ENCODE results near the gene RUFY3.

RUFY3 gene

DNA sequence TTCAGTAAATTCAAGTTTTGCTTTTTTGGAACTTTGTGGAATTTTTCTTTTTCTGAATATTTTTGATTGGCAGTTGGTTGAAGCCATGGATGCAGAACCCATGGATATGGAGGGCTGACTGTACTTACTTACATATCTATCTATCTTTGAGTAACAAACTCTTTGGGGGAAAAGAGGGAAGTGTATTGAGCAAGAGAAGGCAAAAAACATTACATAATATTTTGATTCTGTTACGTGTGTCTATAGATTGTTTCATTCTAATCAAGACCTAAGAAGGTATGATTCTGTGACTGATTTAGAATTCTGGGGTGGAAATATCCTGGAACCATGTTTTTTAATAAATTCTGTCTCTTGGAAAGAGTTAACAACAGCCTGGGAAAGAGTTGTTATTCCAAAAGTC, 86.4 kb downstream of the RUFY3 start:
- H3K27me3 Mint-ChIP-seq (ENCODE audit: low read depth) = no peaks in the 10 kb centered on the region
- no peak overlapping the region for H3K27ac Mint-ChIP-seq
- H3K9me3 Mint-ChIP-seq = no peaks in the 10 kb centered on the region
- DNase-seq (ENCODE audit: low spot score) = no peak
- no peaks in the 10 kb centered on the region for H3K4me1 Mint-ChIP-seq (ENCODE audit: low read depth)
- no peak overlapping the region for H3K4me3 Mint-ChIP-seq
- peaks cover 2% of the 10 kb centered on the region for H3K36me3 Mint-ChIP-seq (ENCODE audit: low read depth)

DNA sequence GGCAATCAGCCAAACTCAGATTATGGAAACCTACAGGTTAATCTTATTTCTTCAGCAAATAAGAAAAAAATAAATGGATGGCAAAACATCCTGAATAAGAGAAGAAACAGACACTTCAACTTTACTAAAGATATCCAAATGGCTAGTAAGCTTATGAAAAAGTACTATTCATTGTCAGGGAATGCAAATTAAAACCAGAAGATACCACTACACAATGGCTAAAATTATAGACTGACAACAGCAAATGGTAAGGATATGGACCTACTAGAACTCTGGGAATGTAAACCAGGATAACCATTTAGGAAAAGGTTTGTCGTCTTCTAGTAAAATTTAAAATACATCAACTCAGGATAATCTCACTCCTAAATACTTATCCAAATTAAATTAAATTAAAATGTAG, 93.6 kb downstream of the RUFY3 start:
- H3K27ac Mint-ChIP-seq = no peak overlapping the region
- H3K27me3 Mint-ChIP-seq (ENCODE audit: low read depth) = no peaks in the 10 kb centered on the region
- H3K4me1 Mint-ChIP-seq (ENCODE audit: low read depth) = peaks cover 13% of the 10 kb centered on the region
- DNase-seq (ENCODE audit: low spot score) = no peak
- H3K4me3 Mint-ChIP-seq = no peak overlapping the region
- H3K9me3 Mint-ChIP-seq = no peaks in the 10 kb centered on the region
- peaks cover 28% of the 10 kb centered on the region for H3K36me3 Mint-ChIP-seq (ENCODE audit: low read depth)

DNA sequence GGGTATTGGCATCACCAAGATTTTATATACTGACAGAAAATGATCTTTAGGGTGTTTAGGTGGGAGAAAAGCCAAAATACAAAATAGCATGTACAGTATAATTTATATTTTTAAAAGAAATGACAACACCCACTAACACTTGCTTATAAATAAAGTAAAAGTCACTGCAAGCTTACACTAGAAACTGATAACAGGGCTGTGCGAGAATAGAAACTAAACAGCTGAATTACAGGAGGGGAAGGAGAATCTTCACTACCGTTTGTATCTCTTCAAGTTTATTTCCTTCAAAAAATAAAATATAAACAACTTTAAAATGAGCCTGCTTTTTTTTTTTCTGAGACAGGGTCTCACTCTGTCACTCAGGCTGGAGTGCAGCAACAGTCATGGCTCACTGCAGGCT, 95.1 kb downstream of the RUFY3 start:
- peaks cover 13% of the 10 kb centered on the region for H3K4me1 Mint-ChIP-seq (ENCODE audit: low read depth)
- H3K27me3 Mint-ChIP-seq (ENCODE audit: low read depth) = no peaks in the 10 kb centered on the region
- peaks cover 35% of the 10 kb centered on the region for H3K36me3 Mint-ChIP-seq (ENCODE audit: low read depth)
- no peak for DNase-seq (ENCODE audit: low spot score)
- no peaks in the 10 kb centered on the region for H3K9me3 Mint-ChIP-seq
- no peak overlapping the region for H3K4me3 Mint-ChIP-seq
- H3K27ac Mint-ChIP-seq = no peak overlapping the region

DNA sequence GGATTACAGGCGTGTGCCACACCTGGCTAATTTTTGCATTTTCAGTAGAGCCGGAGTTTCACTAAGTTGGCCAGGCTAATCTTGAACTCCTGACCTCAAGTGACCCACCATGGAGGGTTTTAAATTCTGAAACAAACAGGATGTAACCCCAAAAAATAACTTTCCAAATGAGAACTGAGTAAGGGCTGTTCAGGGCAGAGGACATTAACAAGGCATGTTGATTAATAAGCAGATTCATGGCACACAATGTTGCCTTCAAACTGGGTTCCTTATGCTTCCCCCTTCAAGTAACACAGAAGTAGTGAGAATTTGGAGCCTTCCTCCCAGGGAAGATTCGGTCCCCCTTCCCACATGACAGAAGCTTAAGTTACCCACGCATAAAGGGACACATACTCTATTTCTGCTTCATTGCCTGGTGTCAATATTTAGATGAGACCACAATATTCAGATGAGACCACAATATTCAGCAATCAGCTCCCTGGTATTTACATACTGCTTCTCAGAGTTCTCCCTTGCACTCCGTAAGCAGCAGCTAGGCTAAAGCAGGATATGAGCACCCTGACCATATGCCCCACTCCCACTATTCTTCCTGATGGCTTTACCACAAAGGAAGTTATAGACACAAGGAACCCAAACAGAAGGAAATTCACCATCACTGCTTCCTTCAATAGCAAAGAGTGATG, 96.5 kb downstream of the RUFY3 start:
- no peaks in the 10 kb centered on the region for H3K9me3 Mint-ChIP-seq
- no peak overlapping the region for H3K4me3 Mint-ChIP-seq
- H3K36me3 Mint-ChIP-seq (ENCODE audit: low read depth) = peaks cover 42% of the 10 kb centered on the region
- peaks cover 13% of the 10 kb centered on the region for H3K4me1 Mint-ChIP-seq (ENCODE audit: low read depth)
- no peaks in the 10 kb centered on the region for H3K27me3 Mint-ChIP-seq (ENCODE audit: low read depth)
- H3K27ac Mint-ChIP-seq = no peak overlapping the region
- no peak for DNase-seq (ENCODE audit: low spot score)

DNA sequence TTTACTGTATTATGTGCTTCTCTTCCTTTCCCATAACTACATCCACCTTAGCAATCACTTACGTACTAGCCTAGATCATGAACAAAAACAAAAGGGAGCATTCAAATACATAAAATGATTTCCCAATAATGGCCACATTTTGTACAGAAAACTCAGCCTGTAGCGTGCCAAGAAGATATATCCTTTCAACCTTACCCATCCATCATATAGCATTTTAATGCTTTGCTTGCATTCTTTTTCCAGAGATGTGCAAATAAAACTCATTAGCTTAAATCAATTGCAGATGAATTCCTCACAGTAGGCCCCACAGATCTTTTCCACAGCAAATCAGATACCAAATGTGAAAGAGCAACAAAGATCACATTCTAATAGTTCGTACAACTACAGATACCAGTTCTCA, 97.2 kb downstream of the RUFY3 start:
- peaks cover 13% of the 10 kb centered on the region for H3K4me1 Mint-ChIP-seq (ENCODE audit: low read depth)
- peaks cover 43% of the 10 kb centered on the region for H3K36me3 Mint-ChIP-seq (ENCODE audit: low read depth)
- no peak overlapping the region for H3K4me3 Mint-ChIP-seq
- no peaks in the 10 kb centered on the region for H3K9me3 Mint-ChIP-seq
- H3K27me3 Mint-ChIP-seq (ENCODE audit: low read depth) = no peaks in the 10 kb centered on the region
- H3K27ac Mint-ChIP-seq = no peak overlapping the region
- DNase-seq (ENCODE audit: low spot score) = no peak

DNA sequence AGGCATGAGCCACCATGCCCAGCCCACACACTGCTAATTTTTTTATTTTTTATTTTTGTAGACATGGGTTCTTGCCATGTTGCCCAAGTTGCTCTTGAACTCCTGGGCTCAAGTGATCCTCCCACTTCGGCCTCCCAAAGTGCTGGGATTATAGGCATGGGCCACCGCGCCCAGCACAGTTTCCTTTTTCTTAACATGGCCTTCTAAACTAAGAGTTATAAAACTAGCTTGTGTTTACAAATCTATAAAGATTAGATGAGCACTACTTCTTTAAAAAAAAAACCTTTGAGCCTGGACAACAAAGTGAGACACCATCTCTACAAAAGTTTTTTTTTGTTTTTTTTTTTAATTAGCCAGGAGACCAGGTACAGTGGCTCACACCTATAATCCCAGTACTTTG, 107.3 kb downstream of the RUFY3 start:
- no peak for DNase-seq (ENCODE audit: low spot score)
- Mint-ChIP-seq H3K27ac (no peak overlapping the region), H3K4me3 (no peak overlapping the region), H3K36me3 (ENCODE audit: low read depth) (peaks cover 63% of the 10 kb centered on the region), H3K4me1 (ENCODE audit: low read depth) (peaks cover 4% of the 10 kb centered on the region), H3K27me3 (ENCODE audit: low read depth) (no peaks in the 10 kb centered on the region), H3K9me3 (no peaks in the 10 kb centered on the region)

DNA sequence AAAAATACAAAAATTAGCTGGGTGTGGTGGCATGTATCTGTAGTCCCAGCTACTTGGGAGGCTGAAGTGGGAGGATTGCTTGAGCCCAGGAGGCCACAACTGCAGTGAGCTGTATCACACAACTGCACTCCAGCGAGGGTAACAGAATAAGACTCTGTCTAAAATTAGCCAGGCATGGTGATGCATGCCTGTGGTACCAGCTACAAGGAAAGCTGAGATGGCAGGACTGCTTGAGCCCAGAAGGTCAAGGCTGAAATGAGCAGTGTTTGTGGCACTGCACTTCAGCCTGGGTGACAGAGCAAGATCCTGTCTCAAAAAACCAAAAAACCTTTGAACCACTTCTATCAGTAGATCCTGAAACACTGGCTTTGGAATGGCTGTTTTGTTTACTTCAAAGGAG, 107.7 kb downstream of the RUFY3 start:
- no peaks in the 10 kb centered on the region for H3K9me3 Mint-ChIP-seq
- peaks cover 7% of the 10 kb centered on the region for H3K4me1 Mint-ChIP-seq (ENCODE audit: low read depth)
- peaks cover 65% of the 10 kb centered on the region for H3K36me3 Mint-ChIP-seq (ENCODE audit: low read depth)
- DNase-seq (ENCODE audit: low spot score) = no peak
- no peak overlapping the region for H3K4me3 Mint-ChIP-seq
- H3K27me3 Mint-ChIP-seq (ENCODE audit: low read depth) = no peaks in the 10 kb centered on the region
- no peak overlapping the region for H3K27ac Mint-ChIP-seq

DNA sequence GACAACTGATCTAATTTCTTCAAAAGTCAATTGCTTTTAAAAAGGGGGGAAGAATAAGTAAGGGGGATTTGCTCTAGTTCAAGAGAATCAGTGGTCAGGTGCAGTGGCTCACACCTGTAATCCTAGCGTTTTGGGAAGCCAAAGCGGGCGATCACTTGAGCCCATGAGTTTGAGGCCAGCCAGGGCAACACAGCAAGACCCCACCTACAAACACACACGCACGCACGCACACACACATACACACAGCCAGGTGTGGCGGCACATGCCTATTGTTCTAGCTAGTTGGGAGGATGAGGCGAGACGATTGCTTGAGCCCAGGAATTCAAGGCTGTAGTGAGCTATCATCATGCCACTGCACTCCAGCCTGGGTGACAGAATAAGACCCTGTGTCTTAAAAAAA, 108.3 kb downstream of the RUFY3 start:
- peaks cover 7% of the 10 kb centered on the region for H3K4me1 Mint-ChIP-seq (ENCODE audit: low read depth)
- no peak for DNase-seq (ENCODE audit: low spot score)
- no peaks in the 10 kb centered on the region for H3K9me3 Mint-ChIP-seq
- H3K36me3 Mint-ChIP-seq (ENCODE audit: low read depth) = peaks cover 64% of the 10 kb centered on the region
- H3K4me3 Mint-ChIP-seq = no peak overlapping the region
- no peak overlapping the region for H3K27ac Mint-ChIP-seq
- H3K27me3 Mint-ChIP-seq (ENCODE audit: low read depth) = no peaks in the 10 kb centered on the region

DNA sequence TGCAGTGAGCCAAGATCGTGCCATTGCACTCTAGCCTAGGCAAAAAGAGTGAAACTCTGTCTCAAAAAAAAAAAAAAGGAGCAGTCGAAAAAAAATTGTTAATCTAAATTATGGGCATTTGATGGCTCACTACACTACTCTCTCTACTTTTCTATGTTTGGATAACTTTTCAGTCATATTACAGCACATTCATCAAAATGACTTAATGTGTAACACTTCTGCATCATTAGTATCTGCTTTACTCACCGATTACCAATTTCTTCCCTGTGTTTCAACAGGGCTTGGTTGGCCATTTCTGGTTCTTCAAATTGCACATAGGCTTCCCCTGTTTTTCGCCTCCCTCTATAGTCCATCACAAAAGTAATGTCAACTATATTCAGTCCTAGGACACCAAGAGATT, 109.5 kb downstream of the RUFY3 start:
- Mint-ChIP-seq H3K4me1 (ENCODE audit: low read depth) (peaks cover 10% of the 10 kb centered on the region), H3K9me3 (no peaks in the 10 kb centered on the region), H3K4me3 (no peak overlapping the region), H3K27ac (no peak overlapping the region), H3K36me3 (ENCODE audit: low read depth) (peaks cover 58% of the 10 kb centered on the region), H3K27me3 (ENCODE audit: low read depth) (no peaks in the 10 kb centered on the region)
- DNase-seq (ENCODE audit: low spot score) = no peak

DNA sequence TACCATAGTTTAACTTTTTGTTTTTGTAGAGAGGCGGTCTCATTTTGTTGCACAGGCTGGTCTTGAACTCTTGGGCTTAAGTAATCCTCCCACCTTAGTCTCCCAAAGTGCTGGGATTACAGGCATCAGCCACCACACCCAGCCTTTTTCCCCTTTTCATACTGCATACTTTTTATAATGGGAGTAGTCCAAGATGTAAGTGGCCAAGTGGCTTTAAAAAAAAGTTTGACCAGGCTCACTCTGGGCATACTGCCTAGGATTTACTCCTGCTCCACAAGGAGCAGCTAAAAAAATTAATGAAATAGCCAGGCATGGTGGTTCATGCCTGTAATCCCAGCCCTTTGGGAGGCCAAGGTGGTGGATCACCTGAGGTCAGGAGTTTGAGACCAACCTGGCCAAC, 111.9 kb downstream of the RUFY3 start:
- H3K36me3 Mint-ChIP-seq (ENCODE audit: low read depth) = peaks cover 50% of the 10 kb centered on the region
- H3K27me3 Mint-ChIP-seq (ENCODE audit: low read depth) = no peaks in the 10 kb centered on the region
- H3K4me3 Mint-ChIP-seq = no peak overlapping the region
- H3K9me3 Mint-ChIP-seq = no peaks in the 10 kb centered on the region
- H3K4me1 Mint-ChIP-seq (ENCODE audit: low read depth) = peaks cover 21% of the 10 kb centered on the region
- no peak overlapping the region for H3K27ac Mint-ChIP-seq
- no peak for DNase-seq (ENCODE audit: low spot score)

DNA sequence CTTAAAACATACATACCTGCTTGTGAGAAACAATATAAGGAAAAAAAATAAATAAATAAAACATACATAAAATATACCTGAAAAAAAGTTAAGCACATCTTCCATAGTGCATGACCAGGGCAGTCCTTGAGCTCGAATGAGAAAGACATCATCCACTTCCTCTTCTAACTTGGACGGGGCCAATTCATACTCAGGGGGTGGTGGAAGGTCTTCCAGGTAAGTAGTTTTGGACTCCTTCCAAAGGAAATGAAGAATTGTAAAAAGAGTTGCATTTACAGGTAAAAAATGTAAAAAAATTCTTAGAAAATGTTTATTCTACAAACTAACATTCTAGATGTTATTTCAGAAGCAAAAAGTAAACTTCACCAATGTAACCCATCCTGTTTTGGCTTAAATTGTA, 114.3 kb downstream of the RUFY3 start:
- no peak overlapping the region for H3K4me3 Mint-ChIP-seq
- peak overlapping the region; percentile 49 for H3K27ac Mint-ChIP-seq
- no peaks in the 10 kb centered on the region for H3K27me3 Mint-ChIP-seq (ENCODE audit: low read depth)
- H3K9me3 Mint-ChIP-seq = no peaks in the 10 kb centered on the region
- peaks cover 27% of the 10 kb centered on the region for H3K4me1 Mint-ChIP-seq (ENCODE audit: low read depth)
- DNase-seq (ENCODE audit: low spot score) = no peak
- H3K36me3 Mint-ChIP-seq (ENCODE audit: low read depth) = peaks cover 37% of the 10 kb centered on the region

DNA sequence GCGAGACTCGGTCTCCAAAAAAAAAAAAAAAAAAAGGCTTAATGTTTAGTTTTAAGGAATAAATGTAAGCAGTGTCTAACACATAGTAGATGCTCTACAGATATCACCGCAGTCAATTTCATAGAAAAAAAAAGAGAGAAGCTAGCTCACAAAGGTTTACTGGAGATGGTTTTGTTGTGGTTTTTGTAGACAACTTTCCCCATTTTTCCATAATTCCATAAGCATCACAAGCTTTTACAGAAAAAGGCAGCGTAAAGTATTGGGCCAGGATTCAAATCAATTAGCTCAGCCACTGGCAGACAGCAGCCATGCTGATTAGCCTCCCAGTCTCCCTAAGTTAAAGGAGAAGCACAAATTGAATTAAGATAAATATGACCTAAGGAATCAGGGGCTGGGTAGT, 116.4 kb downstream of the RUFY3 start:
- H3K27me3 Mint-ChIP-seq (ENCODE audit: low read depth) = no peaks in the 10 kb centered on the region
- peak overlapping the region; percentile 98 for H3K27ac Mint-ChIP-seq
- H3K36me3 Mint-ChIP-seq (ENCODE audit: low read depth) = peaks cover 20% of the 10 kb centered on the region
- peak overlapping the region; percentile 98 for H3K4me3 Mint-ChIP-seq
- no peak for DNase-seq (ENCODE audit: low spot score)
- H3K9me3 Mint-ChIP-seq = no peaks in the 10 kb centered on the region
- peaks cover 27% of the 10 kb centered on the region for H3K4me1 Mint-ChIP-seq (ENCODE audit: low read depth)

DNA sequence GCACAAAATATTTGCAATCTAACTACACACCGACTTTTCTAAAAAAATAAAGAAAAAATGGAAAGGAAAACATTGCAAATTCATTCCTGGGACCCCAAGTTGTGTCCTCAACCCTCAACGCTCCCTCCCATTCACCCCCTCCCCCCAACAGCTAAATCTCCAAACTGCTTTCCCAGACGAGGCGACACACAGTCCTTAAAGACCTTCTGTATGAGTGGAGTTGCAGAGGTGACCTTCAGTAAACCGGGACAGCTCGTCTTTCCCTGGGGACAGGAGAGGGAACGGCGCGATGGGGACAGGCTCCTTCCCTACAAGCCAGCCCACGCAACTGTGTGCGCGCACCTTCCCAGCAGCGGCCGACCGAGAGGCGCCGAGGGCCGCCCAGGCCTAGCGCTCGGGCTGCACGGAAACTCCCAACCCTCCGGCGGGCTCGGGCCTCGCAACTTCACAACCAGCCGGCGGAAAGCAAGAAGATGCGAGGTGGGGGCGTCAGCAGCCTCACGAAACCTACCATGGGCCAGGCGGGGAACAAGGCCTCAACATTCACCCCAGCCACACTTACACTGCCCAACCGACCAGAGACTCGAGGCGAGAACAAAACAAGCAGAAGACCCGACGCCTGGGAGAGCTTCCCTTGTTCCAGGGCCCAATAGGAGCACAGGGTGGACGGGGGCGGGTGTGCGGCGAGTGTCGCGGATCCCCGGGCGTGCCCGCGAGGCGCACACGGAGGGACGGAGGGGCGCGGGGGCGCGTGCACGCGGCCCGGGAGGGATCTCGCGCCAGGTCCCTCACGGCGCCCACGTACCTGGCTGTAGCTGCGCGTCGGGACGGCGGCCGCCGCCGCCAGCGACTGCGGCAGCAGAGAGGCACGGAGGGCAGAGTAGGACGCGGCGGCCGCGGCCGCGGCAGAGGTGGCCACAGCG, 117.2 kb downstream of the RUFY3 start:
- peaks cover 19% of the 10 kb centered on the region for H3K36me3 Mint-ChIP-seq (ENCODE audit: low read depth)
- DNase-seq (ENCODE audit: low spot score) = peak; percentile 68
- H3K4me1 Mint-ChIP-seq (ENCODE audit: low read depth) = peaks cover 26% of the 10 kb centered on the region
- peak overlapping the region; percentile 98 for H3K4me3 Mint-ChIP-seq
- H3K27me3 Mint-ChIP-seq (ENCODE audit: low read depth) = no peaks in the 10 kb centered on the region
- no peaks in the 10 kb centered on the region for H3K9me3 Mint-ChIP-seq
- peak overlapping the region; percentile 98 for H3K27ac Mint-ChIP-seq

DNA sequence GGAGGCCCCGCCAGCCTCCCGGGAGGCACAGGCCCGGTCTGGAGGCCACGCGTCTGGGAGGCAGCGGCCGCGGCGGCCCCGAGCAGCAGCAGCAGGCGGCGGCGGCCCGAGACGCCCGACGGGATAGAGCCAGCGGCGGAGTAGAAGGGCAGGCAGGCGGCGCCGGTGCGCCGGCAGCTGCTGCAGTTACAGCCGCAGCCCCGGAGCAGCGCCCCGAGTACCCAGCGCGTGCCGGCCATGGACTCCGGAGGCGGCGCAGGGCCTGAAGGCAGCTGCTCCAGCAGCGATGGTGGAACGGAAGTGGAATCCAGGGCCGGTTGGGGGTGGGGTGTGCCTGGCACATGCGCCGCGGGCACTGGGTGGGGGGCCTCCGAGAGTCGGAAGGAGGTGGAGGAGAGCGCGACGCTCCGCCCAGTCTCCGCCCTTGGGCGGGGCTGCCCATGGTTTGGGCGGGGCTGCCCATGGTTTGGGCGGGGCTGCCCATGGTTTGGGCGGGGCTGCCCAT, 117.9 kb downstream of the RUFY3 start, which contains the start of gene GRSF1:
TSS of gene GRSF1 (minus strand) at position 302 of the 505 bp plus-strand sequence. CDS start at position 239, 63 bp downstream.
- peak within 1 kb of the TSS; percentile 98 for H3K4me3 Mint-ChIP-seq
- H3K27ac Mint-ChIP-seq = peak within 1 kb of the TSS; percentile 98
- peaks cover 24% of the 10 kb centered on the region for H3K4me1 Mint-ChIP-seq (ENCODE audit: low read depth)
- no peaks in the 10 kb centered on the region for H3K9me3 Mint-ChIP-seq
- H3K36me3 Mint-ChIP-seq (ENCODE audit: low read depth) = peaks cover 15% of the 10 kb centered on the region
- peak; percentile 93 for DNase-seq (ENCODE audit: low spot score)
- H3K27me3 Mint-ChIP-seq (ENCODE audit: low read depth) = no peaks in the 10 kb centered on the region
